Stimulated activated CD4-positive, alpha-beta T cell treated with anti-CD3 and anti-CD28 coated beads, Interleukin-15, amount 100 ng/mL, for 24 hours (primary cell): Measurements from ENCODE around the gene CDK12.
A peak's percentile ranks its signal among the peaks of the same experiment; 100 is the strongest.
"Not testable (repeated sequence)": the region's sequence is repeated elsewhere in the genome, so short reads cannot be mapped to it uniquely, and the experiment has no call there.

Source experiments
- DNase-seq: peaks from one replicate; pipeline ENCODE4 v3.0.0-alpha.2; 2020

CDK12 gene

DNA sequence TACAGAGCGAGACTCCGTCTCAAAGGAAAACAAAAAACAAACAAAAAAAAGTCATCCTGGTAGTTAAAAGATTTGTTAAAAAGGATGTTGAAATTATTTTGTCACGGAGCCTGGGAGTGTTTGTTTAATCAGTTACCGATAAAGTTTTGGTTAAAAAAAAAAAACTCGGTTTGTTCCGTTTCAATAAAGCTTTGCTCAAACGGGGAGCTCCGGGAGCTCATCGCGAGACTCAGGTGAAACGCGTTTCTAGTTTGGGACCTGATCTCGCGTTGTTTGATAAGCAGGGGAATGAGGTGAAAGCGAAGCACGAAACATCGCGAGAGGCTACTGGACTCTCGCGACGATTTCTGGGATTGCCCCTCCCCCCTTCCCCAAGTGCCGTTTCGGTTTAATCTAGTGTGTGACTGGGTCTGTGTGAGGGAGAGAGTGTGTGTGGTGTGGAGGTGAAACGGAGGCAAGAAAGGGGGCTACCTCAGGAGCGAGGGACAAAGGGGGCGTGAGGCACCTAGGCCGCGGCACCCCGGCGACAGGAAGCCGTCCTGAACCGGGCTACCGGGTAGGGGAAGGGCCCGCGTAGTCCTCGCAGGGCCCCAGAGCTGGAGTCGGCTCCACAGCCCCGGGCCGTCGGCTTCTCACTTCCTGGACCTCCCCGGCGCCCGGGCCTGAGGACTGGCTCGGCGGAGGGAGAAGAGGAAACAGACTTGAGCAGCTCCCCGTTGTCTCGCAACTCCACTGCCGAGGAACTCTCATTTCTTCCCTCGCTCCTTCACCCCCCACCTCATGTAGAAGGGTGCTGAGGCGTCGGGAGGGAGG lies at the start of gene CDK12:
TSS of gene CDK12 (plus strand) at position 374 of the 813 bp plus-strand sequence. CDS start 586 bp downstream, outside the sequence.
- DNase-seq = peak; percentile 94

DNA sequence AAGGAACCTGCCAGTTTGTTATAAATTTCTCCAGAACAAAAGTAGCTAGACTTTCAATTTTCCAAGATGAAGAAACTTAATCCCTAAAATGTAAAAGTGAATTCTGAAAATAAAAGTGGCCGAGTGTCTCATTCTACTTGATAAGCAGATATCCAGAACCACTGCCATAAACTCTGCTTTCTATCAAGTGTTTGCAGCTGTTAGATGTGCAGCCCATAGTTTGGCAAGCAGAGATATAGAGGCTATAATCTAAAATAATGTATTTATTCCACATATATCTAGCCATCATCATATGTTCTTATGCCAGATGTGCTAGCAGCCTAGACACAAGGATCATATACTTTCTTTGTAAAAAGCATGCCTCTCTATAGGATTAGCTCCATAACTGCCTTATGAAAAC lies 45.1 kb upstream of the CDK12 start:
- no peak for DNase-seq

GRCh38 chr17:39429600-39429999 lies 31.7 kb upstream of the CDK12 start:
- no peak for DNase-seq

- not testable (repeated sequence) for DNase-seq
These were observed 21.4 kb upstream of the CDK12 start for GRCh38 chr17:39439868-39440267.

DNA sequence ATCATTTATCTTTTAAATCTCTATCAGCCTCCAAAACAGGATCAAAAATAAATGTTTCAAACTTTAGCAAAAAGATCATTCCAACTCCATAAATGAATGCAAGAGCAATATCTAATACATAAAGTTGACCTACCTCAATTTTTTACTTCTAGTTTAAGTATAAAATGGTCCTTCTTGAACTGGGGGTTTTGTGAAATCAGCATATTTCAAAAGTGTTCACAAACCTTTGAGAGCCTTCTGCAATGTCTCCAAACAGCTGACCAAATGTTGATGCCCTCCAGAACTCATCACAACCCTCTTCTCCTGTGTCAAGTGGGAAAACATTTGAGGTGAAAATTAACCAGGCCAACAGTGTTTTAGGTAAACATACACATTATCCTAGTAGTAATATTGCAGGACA lies 18.0 kb upstream of the CDK12 start:
- no peak for DNase-seq

DNA sequence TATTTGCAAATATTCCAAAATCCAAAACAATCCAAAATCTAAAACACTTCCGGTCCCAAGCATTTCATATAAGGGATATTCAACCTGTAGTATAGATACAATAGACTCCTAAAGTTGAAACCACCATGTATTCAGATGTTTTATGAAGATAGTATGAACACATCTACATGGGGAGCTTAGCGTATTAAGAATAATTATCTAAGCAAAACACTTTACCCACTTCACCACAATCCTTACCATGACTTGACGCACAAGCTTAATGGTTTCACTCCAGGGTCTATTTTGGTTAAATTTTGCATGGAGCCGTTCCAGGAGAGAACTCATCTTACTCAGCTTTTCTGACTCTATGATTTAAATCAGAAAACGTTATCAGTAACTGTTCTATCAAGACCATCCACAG lies 13.7 kb upstream of the CDK12 start:
- DNase-seq = no peak

- DNase-seq = no peak
These were observed 11.2 kb upstream of the CDK12 start for GRCh38 chr17:39450051-39450450.

GRCh38 chr17:39450847-39451581 lies 10.3 kb upstream of the CDK12 start, which contains the start of gene MED1:
MED1 (minus strand) TSS chr17:39451263; CDS start chr17:39451062, 201 bp downstream.
- peak; percentile 94 for DNase-seq

DNA sequence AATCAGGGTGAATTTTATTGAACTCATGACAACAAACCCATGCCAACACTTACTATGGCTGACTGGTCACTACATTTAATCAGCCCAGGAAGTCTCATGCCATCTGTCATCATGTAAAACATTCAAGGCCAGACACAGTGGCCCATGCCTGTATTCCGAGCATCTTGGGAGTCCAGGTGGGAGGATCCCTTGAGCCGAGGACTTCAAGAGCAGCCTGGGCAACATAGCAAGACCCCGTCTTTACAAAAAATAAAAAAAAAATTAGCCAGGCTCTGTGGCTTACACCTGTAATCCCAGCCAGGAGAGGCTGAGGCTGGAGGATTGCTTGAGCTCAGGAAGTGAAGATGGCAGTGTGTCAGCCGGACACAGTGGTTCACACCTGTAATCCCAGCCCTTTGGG lies 5.4 kb upstream of the CDK12 start:
- DNase-seq = no peak

DNA sequence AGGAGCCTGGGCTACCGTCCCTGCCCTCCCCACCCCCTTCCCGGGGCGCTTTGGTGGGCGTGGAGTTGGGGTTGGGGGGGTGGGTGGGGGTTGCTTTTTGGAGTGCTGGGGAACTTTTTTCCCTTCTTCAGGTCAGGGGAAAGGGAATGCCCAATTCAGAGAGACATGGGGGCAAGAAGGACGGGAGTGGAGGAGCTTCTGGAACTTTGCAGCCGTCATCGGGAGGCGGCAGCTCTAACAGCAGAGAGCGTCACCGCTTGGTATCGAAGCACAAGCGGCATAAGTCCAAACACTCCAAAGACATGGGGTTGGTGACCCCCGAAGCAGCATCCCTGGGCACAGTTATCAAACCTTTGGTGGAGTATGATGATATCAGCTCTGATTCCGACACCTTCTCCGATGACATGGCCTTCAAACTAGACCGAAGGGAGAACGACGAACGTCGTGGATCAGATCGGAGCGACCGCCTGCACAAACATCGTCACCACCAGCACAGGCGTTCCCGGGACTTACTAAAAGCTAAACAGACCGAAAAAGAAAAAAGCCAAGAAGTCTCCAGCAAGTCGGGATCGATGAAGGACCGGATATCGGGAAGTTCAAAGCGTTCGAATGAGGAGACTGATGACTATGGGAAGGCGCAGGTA lies 762 bp downstream of the CDK12 start:
- no peak for DNase-seq

DNA sequence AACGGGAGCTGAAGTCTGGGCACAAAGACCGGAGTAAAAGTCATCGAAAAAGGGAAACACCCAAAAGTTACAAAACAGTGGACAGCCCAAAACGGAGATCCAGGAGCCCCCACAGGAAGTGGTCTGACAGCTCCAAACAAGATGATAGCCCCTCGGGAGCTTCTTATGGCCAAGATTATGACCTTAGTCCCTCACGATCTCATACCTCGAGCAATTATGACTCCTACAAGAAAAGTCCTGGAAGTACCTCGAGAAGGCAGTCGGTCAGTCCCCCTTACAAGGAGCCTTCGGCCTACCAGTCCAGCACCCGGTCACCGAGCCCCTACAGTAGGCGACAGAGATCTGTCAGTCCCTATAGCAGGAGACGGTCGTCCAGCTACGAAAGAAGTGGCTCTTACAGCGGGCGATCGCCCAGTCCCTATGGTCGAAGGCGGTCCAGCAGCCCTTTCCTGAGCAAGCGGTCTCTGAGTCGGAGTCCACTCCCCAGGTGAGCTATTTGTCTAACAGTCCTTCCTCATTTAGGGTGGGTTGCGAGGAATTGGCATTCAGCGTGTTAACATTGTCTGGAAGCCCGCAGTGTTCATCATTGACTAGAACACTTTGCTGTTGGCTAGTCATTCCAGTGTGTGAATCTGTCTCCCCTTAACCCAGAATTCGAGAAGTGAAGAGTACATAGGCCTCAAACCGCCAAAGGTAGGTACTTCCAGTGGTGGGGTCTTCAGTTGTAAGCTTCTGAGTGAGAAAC lies 1.5 kb downstream of the CDK12 start:
- DNase-seq = no peak

DNA sequence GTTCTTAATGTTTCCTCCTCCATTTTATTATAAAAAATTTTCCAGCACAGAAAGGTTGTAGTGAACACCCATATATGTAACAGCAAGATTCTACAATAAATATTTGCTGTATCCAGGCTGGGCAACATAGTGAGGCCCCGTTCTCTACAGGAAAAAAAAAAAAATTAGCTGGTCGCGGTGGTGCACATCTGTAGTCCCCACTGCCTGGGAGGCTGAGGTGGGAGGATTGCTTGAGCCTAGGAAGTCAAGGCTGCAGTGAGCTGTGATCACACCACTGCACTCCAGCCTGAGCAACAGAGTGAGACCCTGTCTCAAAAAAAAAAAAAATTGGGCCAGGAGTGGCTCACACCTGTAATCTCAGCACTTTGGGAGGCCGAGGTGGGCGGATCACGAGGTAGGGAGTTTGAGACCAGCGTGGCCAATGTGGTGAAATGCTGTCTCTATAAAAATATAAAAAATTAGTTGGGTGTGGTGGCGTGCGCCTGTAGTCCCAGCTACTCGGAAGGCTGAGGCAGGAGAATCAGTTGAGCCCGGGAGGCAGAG lies 3.4 kb downstream of the CDK12 start:
- not testable (repeated sequence) for DNase-seq

DNA sequence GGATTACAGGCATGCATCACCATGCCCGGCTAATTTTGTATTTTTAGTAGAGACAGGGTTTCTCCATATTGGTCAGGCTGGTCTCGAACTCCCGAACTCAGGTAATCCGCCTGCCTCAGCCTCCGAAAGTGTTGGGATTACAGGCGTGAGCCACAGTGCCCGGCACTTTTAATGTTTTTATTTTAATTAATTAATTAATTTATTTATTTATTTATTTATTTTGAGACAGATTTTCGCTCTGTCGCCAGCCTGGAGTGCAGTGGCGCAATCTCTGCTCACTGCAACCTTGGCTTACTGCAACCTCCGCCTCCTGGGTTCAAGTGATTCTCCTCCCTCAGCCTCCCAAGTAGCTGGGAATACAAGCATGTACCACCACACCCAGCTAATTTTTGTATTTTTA lies 7.3 kb downstream of the CDK12 start:
- not testable (repeated sequence) for DNase-seq

GRCh38 chr17:39473310-39473709 lies 12.0 kb downstream of the CDK12 start:
- no peak for DNase-seq

DNA sequence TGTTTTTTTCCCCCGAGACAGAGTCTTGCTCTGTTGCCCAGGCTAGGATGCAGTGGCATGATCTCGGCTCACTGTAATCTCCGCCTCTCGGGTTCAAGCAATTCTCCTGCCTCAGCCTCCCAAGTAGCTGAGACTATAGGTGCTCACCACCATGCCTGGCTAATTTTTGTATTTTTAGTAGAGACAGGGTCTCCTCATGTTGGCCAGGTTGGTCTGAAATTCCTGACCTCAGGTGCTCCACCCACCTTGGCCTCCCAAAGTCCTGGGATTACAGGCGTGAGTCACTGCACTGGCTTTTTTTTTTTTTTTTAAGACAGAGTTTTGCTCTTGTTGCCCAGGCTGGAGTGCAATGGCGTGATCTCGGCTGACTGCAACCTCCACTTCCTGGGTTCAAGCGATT lies 18.3 kb downstream of the CDK12 start:
- not testable (repeated sequence) for DNase-seq

GRCh38 chr17:39483506-39483905 lies 22.2 kb downstream of the CDK12 start:
- no peak for DNase-seq

DNA sequence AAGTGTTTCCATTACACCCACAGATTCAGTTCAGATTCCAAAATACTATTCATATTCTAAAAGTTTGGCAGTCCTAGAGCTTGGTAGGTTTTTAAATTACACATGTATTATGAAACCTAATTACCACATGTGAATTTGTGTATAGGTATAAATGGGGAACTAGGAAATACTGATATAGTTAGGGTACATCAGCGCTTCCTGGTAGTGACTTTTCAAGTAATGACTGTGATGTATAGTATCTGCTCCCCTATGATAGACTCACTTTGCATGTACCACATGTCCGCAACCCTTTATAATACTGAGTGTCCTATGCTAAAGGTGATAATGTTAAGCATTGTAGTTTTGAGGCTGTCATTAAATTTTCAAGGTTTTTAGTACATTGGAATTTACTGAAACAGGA lies 22.9 kb downstream of the CDK12 start:
- no peak for DNase-seq

- DNase-seq = no peak
These were observed 24.3 kb downstream of the CDK12 start for GRCh38 chr17:39485555-39485954.

DNA sequence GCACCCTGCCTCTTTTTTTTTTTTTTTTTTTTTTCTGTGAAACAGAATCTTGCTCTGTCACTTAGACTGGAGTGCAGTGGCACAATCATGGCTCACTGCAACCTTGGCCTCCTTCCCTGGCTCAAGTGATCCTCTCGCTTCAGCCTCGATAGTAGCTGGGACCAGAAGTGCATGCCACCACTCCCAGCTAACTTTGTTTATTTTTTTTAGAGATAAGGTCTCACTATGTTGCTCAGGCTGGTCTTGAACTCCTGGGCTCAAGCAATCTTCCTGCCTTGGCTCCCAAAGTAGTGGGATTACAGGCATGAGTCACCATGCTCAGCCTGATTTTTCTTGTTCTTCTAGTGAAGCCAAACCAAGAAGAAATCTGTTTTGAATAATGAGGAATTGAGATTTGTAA lies 25.0 kb downstream of the CDK12 start:
- DNase-seq = no peak

DNA sequence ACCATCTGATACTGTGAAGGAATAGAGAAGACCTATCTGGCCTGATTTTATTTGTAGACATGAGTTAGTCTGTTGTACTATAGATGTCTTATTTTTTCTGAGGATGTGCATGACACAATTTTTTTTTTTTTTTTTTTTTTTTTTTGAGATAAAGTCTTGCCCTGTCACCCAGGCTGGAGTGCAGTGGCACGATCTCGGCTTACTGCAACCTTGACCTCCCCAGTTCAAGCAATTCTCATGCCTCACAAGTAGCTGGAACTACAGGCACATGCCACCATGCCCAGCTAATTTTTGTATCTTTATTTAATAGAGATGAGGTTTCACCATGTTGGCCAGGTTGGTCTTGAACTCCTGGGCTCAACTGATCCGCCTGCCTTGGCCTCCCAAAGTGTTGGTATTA lies 26.2 kb downstream of the CDK12 start:
- DNase-seq = not testable (repeated sequence)

DNA sequence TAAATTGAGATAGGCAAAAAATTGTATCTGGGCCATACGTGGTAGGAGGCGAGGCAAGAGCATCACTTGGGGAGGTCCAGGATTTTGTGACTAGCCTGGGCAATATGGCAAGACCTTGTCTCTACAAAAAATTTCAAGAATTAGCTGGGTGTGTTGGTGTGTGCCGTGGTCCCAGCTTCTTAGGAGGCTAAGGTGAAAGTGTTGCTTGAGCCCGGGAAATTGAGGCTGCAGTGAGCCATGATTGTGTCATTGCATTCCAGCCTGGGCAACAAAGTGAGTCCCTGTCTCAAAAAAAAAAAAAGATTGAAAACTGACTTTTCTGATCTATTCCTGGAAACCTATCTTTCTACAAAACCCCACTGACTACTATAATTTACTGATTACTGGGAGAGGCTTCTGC lies 26.7 kb downstream of the CDK12 start:
- no peak for DNase-seq

DNA sequence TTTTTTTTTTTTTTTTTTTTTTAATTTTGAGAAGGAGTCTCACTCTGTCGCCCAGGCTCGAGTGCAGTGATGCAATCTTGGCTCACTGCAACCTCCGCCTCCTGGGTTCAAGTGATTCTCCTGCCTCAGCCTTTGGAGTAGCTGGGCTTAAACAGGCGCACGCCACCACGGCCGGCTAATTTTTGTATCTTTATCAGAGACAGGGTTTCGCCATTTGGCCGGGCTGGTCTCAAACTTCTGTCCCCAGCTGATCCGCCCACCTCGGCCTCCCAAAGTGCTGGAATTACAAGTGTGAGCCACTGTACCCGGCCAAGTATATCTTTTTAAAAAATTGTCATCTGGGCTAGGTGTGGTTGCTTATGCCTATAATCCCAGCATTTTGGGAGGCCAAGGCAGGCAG lies 35.6 kb downstream of the CDK12 start:
- DNase-seq = not testable (repeated sequence)

DNA sequence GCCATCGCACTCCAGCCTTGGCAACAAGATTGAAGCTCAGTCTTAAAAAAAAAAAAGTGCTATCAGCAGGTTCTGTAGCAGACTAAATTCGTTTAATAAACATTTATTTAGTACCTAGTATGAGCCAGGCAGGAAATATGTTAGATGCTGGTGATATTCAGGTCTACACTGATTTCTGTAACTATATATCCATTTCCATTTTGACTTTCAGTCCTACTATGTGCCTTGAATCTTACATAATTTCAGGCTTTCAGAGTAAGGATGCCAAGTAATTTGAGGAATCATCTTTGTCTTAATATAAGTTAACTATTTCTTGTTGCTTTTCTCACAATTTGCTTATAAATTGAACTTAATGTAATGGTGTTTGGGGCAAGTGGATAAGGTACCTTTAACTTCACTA lies 46.2 kb downstream of the CDK12 start:
- DNase-seq = no peak
